H9 (cell line): ENCODE data around the gene TSPAN18. TPM values are rescaled to one million over a fixed set of nuclear protein-coding genes. Genes with fewer than 3 reads are reported as not detected.

Experiments
- DNase-seq: peaks from one replicate; pipeline ENCODE4 v3.0.0-alpha.2; 2017
- H2AFZ ChIP-seq: one replicate; pipeline ENCODE4 v1.6.1; 2013; ENCODE audit warnings: mild to moderate bottlenecking, low read length, control low read depth, moderate library complexity
- H2AK5ac ChIP-seq: 2 replicates; pipeline ENCODE4 v1.6.1; 2013; ENCODE audit warnings: low read length, control low read depth, mixed read lengths; ENCODE audit not compliant: insufficient read length
- H2BK120ac ChIP-seq: one replicate; pipeline ENCODE4 v1.6.1; 2013; ENCODE audit warnings: low read depth, mild to moderate bottlenecking, low read length, control low read depth, inconsistent platforms; ENCODE audit not compliant: poor library complexity, severe bottlenecking
- H2BK12ac ChIP-seq: 2 replicates; pipeline ENCODE4 v1.6.1; 2013; ENCODE audit warnings: low read length, control low read depth, mixed read lengths, low read depth; ENCODE audit not compliant: insufficient read length
- H2BK15ac ChIP-seq: 2 replicates; pipeline ENCODE4 v1.6.1; 2013; ENCODE audit warnings: low read depth, low read length, control low read depth
- H2BK20ac ChIP-seq: one replicate; pipeline ENCODE4 v1.6.1; 2013; ENCODE audit warnings: low read depth, mild to moderate bottlenecking, low read length, control low read depth, inconsistent platforms; ENCODE audit not compliant: poor library complexity, severe bottlenecking
- H2BK5ac ChIP-seq: 2 replicates; pipeline ENCODE4 v1.6.1; 2013; ENCODE audit warnings: low read length, control low read depth, mixed read lengths; ENCODE audit not compliant: insufficient read length
- H3K14ac ChIP-seq: 2 replicates; pipeline ENCODE4 v1.6.1; 2013; ENCODE audit warnings: low read length, control low read depth; ENCODE audit not compliant: insufficient read depth
- H3K18ac ChIP-seq: 2 replicates; pipeline ENCODE4 v1.6.1; 2013; ENCODE audit warnings: low read depth, mild to moderate bottlenecking, mixed read lengths, low read length, control low read depth; ENCODE audit not compliant: insufficient read length
- H3K23ac ChIP-seq: 2 replicates; pipeline ENCODE4 v1.6.1; 2013; ENCODE audit warnings: low read length, control low read depth, mixed read lengths, low read depth; ENCODE audit not compliant: insufficient read length
- H3K23me2 ChIP-seq: 2 replicates; pipeline ENCODE4 v1.6.1; 2013; ENCODE audit warnings: low read depth, mild to moderate bottlenecking, mixed read lengths, low read length, control low read depth; ENCODE audit not compliant: insufficient read length, poor library complexity, severe bottlenecking
- H3K27ac ChIP-seq: 2 replicates; pipeline ENCODE4 v1.5.1; 2013; ENCODE audit warnings: low read length, control low read depth, mixed read lengths, low read depth; ENCODE audit not compliant: insufficient read length
- H3K27me3 ChIP-seq: 2 replicates; pipeline ENCODE4 v1.6.1; 2013; ENCODE audit warnings: low read length, control low read depth, inconsistent platforms; ENCODE audit not compliant: insufficient read depth
- H3K4ac ChIP-seq: 2 replicates; pipeline ENCODE4 v1.6.1; 2013; ENCODE audit warnings: low read depth, mild to moderate bottlenecking, control low read depth, inconsistent platforms, low read length, moderate library complexity
- H3K4me1 ChIP-seq: 2 replicates; pipeline ENCODE4 v1.6.1; 2013; ENCODE audit warnings: low read length, control low read depth, inconsistent platforms; ENCODE audit not compliant: insufficient read depth
- H3K4me2 ChIP-seq: 2 replicates; pipeline ENCODE4 v1.6.1; 2013; ENCODE audit warnings: low read length, control low read depth, mixed read lengths; ENCODE audit not compliant: insufficient read length, insufficient read depth
- H3K56ac ChIP-seq: 2 replicates; pipeline ENCODE4 v1.6.1; 2013; ENCODE audit warnings: low read depth, mild to moderate bottlenecking, mixed read lengths, low read length, control low read depth; ENCODE audit not compliant: insufficient read length
- H3K79me1 ChIP-seq: 2 replicates; pipeline ENCODE4 v1.6.1; 2013; ENCODE audit warnings: low read depth, mild to moderate bottlenecking, moderate library complexity, low read length, control low read depth, inconsistent platforms; ENCODE audit not compliant: insufficient read depth, poor library complexity, severe bottlenecking
- H3K79me2 ChIP-seq: 2 replicates; pipeline ENCODE4 v1.6.1; 2013; ENCODE audit warnings: low read length, control low read depth, inconsistent platforms; ENCODE audit not compliant: insufficient read depth
- H3K9ac ChIP-seq: 2 replicates; pipeline ENCODE4 v1.6.1; 2013; ENCODE audit warnings: low read length, control low read depth, mixed read lengths; ENCODE audit not compliant: insufficient read length; ENCODE audit errors: extremely low read depth
- H3K9me3 ChIP-seq: one replicate; pipeline ENCODE4 v1.6.1; 2013; ENCODE audit warnings: low read depth, low read length, inconsistent platforms; ENCODE audit not compliant: control insufficient read depth
- H3T11ph ChIP-seq: one replicate; pipeline ENCODE4 v1.6.1; 2013; ENCODE audit warnings: mild to moderate bottlenecking, low read length, control low read depth, inconsistent platforms
- H4K20me1 ChIP-seq: one replicate; pipeline ENCODE4 v1.6.1; 2013; ENCODE audit not compliant: control insufficient read depth, insufficient read length, insufficient read depth
- H4K5ac ChIP-seq: 2 replicates; pipeline ENCODE4 v1.6.1; 2013; ENCODE audit warnings: low read depth, mild to moderate bottlenecking, mixed read lengths, low read length, control low read depth; ENCODE audit not compliant: insufficient read length
- H4K8ac ChIP-seq: replicated peaks from 2 replicates; pipeline ENCODE4 v1.6.1; 2013; ENCODE audit warnings: low read length, control low read depth, mixed read lengths, low read depth; ENCODE audit not compliant: insufficient read length
- H4K91ac ChIP-seq: 2 replicates; pipeline ENCODE4 v1.6.1; 2013; ENCODE audit warnings: low read depth, mild to moderate bottlenecking, moderate library complexity, mixed read lengths, low read length, control low read depth; ENCODE audit not compliant: insufficient read length
- H3K27ac Mint-ChIP-seq, 3 experiments: 2 replicates in 2 of 3; 3 replicates in 1 of 3; pipeline ENCODE4 v1.8.0; 2020 to 2021; ENCODE audit warnings: mixed read lengths in 3 of 3, mild to moderate bottlenecking in 1 of 3, moderate library complexity in 1 of 3
- H3K27me3 Mint-ChIP-seq: 2 replicates; pipeline ENCODE4 v1.8.0; 2021; ENCODE audit warnings: low read depth, mild to moderate bottlenecking, moderate library complexity, mixed read lengths
- H3K36me3 Mint-ChIP-seq, 3 experiments: 2 replicates in 2 of 3; 3 replicates in 1 of 3; pipeline ENCODE4 v1.8.0; 2020 to 2021; ENCODE audit warnings: low read depth in 3 of 3, mixed read lengths in 3 of 3; ENCODE audit not compliant: insufficient read depth in 1 of 3
- H3K4me1 Mint-ChIP-seq, 2 experiments: 2 replicates each; pipeline ENCODE4 v1.8.0; 2020; ENCODE audit warnings: mixed read lengths in 2 of 2
- H3K4me3 Mint-ChIP-seq, 2 experiments: 2 replicates in 1 of 2; 3 replicates in 1 of 2; pipeline ENCODE4 v1.8.0; 2020 to 2021; ENCODE audit warnings: mild to moderate bottlenecking in 2 of 2, mixed read lengths in 2 of 2, moderate library complexity in 1 of 2
- H3K9me3 Mint-ChIP-seq, 2 experiments: 2 replicates in 1 of 2; 3 replicates in 1 of 2; pipeline ENCODE4 v1.8.0; 2020; ENCODE audit warnings: mild to moderate bottlenecking in 2 of 2, mixed read lengths in 2 of 2, moderate library complexity in 1 of 2
- CTCF ChIP-seq: fragments of 200-600 bp; sonication (generic); conservative IDR thresholded peaks from 3 replicates; pipeline ENCODE4 v1.8.0; 2021; ENCODE audit warnings: antibody characterized with exemption, mild to moderate bottlenecking
- WGBS: extraction: QIAGEN DNeasy Blood & Tissue Kit; methylation state at CpG from one replicate; pipeline ENCODE4 v1.1.7; 2013; ENCODE audit warnings: missing lambda C conversion rate, low lambda C conversion rate, mixed read lengths; ENCODE audit not compliant: insufficient read length; ENCODE audit errors: extremely low coverage; 5-methylcytosine and 5-hydroxymethylcytosine counted together
- total RNA-seq: library from RNA; stranded (reverse); gene quantifications from 2 replicates; pipeline ENCODE4 v1.2.1, GENCODE V29; 2021

The TSPAN18 gene
- total RNA-seq, 1 experiment from 2014 or later, result 25.3 TPM

GRCh38 chr11:44914105-44914504 is 187.3 kb downstream of the TSPAN18 start:
- no peaks in the 10 kb centered on the region for H3K27me3 ChIP-seq
- H3K27ac ChIP-seq, result no peak overlapping the region
- no peak overlapping the region for H2AFZ ChIP-seq
- no peak overlapping the region for H2BK12ac ChIP-seq
- H3K9ac ChIP-seq, result no peak overlapping the region
- no peak overlapping the region for H3K4ac ChIP-seq
- H3K14ac ChIP-seq, result no peak overlapping the region
- H3K23ac ChIP-seq, result no peak overlapping the region
- no peak overlapping the region for H4K91ac ChIP-seq
- no CpG with 5 or more reads among the region's 2 CpGs for WGBS
- H3K23me2 ChIP-seq, result no peaks in the 10 kb centered on the region
- Mint-ChIP-seq H3K36me3 (no peaks in the 10 kb centered on the region; a peak in 1 of 7 replicates), H3K4me3 (no peak overlapping the region), H3K9me3 (no peaks in the 10 kb centered on the region; a peak in 1 of 5 replicates), H3K27me3 (peaks cover 1% of the 10 kb centered on the region), H3K27ac (no peak overlapping the region), H3K4me1 (peaks cover 21 to 30% of the 10 kb centered on the region in 2 experiments)
- H3K56ac ChIP-seq, result no peak overlapping the region
- no peak overlapping the region for H2BK120ac ChIP-seq
- H4K5ac ChIP-seq, result no peak overlapping the region
- no peak overlapping the region for H2BK20ac ChIP-seq
- H3K4me2 ChIP-seq, result no peak overlapping the region
- no peak overlapping the region for H4K8ac ChIP-seq
- no peaks in the 10 kb centered on the region for H3K79me1 ChIP-seq
- H3T11ph ChIP-seq, result no peak overlapping the region
- H3K4me1 ChIP-seq, result peaks cover 2% of the 10 kb centered on the region; the same call in 1 of the 2 replicates
- no peaks in the 10 kb centered on the region for H3K79me2 ChIP-seq
- H3K18ac ChIP-seq, result no peak overlapping the region
- TF ChIP-seq CTCF, result no peak
- DNase-seq, result no peak
- H2BK5ac ChIP-seq, result no peak overlapping the region
- H3K9me3 ChIP-seq, result no peaks in the 10 kb centered on the region
- H2BK15ac ChIP-seq, result no peak overlapping the region
- H2AK5ac ChIP-seq, result no peak overlapping the region
- no peaks in the 10 kb centered on the region for H4K20me1 ChIP-seq
